HepG2 (cell line): ENCODE results near the gene TOPBP1. TPM values are rescaled to one million over a fixed set of nuclear protein-coding genes. Genes with fewer than 3 reads are reported as not detected.

Experiments
- polyA plus RNA-seq, 8 experiments: library from polyadenylated mRNA; depleted of rRNA in 3 of 8; stranded (reverse) in 7 of 8; unstranded in 1 of 8; fragments of >200 nt; fragmentation: Illumina TruSeq in 4 of 8; extraction: Trizol in 4 of 8; gene quantifications; 2 replicates each; pipeline versions ENCODE4 v1.2.1 to v1.2.3, GENCODE V29; 2011 to 2016; ENCODE audit warnings: low read depth in 4 of 8, missing spikeins in 1 of 8, mixed read lengths in 1 of 8; ENCODE audit not compliant: insufficient read depth in 1 of 8
- small RNA-seq, 3 experiments: library from RNA; depleted of rRNA; stranded (forward); fragments of <200 nt; gene quantifications; one replicate each; pipeline ENCODE3, GENCODE V24; 2012; ENCODE audit warnings: low read depth in 2 of 3, low replicate concordance in 1 of 3; ENCODE audit not compliant: insufficient read length in 3 of 3, insufficient read depth in 2 of 3
- total RNA-seq, 5 experiments: library from RNA; depleted of rRNA; stranded (reverse); fragments of >200 nt; fragmentation: Illumina TruSeq; extraction: Trizol; gene quantifications; 2 replicates each; pipeline ENCODE4 v1.2.3, GENCODE V29; 2016; ENCODE audit warnings: low read depth in 1 of 5

TOPBP1 gene
- total and polyA plus RNA-seq, 2 of the 13 experiments (the other 11 are each of a cell fraction or from before 2014, with no cell fraction given), result 24.3 to 42.9 TPM

Small RNA genes within 50 kb of the gene (small RNA-seq; reads per million reads assigned to genes)
- gene RF00438, result 0 reads per million in 3 experiments
- 0 reads per million in 3 experiments for gene RNA5SP140
- gene RNU6-678P, result 0 reads per million in 3 experiments

Other genes with a start within 250 kb of the TOPBP1 start
- gene CDV3, start 88.3 kb downstream of the TOPBP1 start, total RNA-seq (2016; rRNA removed; fragmentation: Illumina TruSeq; extraction: Trizol), result 145 and 190 TPM in 2 replicates
- 44.9 and 46.6 TPM in 2 replicates for gene CDV3, start 88.3 kb downstream of the TOPBP1 start, polyA plus RNA-seq (2011; rRNA removed)
- 4,983 and 10,074 TPM in 2 replicates for gene TF, start 84.5 kb upstream of the TOPBP1 start, total RNA-seq (2016; rRNA removed; fragmentation: Illumina TruSeq; extraction: Trizol)
- 11,821 and 17,414 TPM in 2 replicates for gene TF, start 84.5 kb upstream of the TOPBP1 start, polyA plus RNA-seq (2011; rRNA removed)
- gene SRPRB, start 143.9 kb upstream of the TOPBP1 start, total RNA-seq (2016; rRNA removed; fragmentation: Illumina TruSeq; extraction: Trizol), result 60.7 and 111 TPM in 2 replicates
- gene SRPRB, start 143.9 kb upstream of the TOPBP1 start, polyA plus RNA-seq (2011; rRNA removed), result 41.0 and 41.5 TPM in 2 replicates
- gene RAB6B, start 233.9 kb upstream of the TOPBP1 start, total RNA-seq (2016; rRNA removed; fragmentation: Illumina TruSeq; extraction: Trizol), result 0.17 TPM in 1 of 2 replicates, not detected in the other
- 0.16 and 0.29 TPM in 2 replicates for gene RAB6B, start 233.9 kb upstream of the TOPBP1 start, polyA plus RNA-seq (2011; rRNA removed)